Measurements from ENCODE around the gene FBXO31. TPM values are rescaled to one million over a fixed set of nuclear protein-coding genes. Genes with fewer than 3 reads are reported as not detected.

Gene FBXO31
- total and polyA plus RNA-seq, 9 of the 15 experiments (the other 6 are each of a cell fraction or from before 2014, with no cell fraction given), result 0.18 to 33.3 (median 10.9) TPM

- POLR2A ChIA-PET, result no interaction called here
- H3K9ac ChIP-seq (ENCODE audit: insufficient read depth in 1 of 2, low read depth in 2 of 2, low read length in 2 of 2), result peak overlapping the region; percentile 93 to 94
- H3K9me3 ChIP-seq (replicated peaks; ENCODE audit: control insufficient read depth, insufficient read depth, low read depth, low read length), result no peaks in the 10 kb centered on the region
- peaks cover 42% of the 10 kb centered on the region for H3K79me2 ChIP-seq (ENCODE audit: control insufficient read depth, insufficient read depth, low read length)
- peak overlapping the region; percentile 89; the same call in 1 of the 2 replicates for H3K4me3 ChIP-seq
- peaks cover 26 to 38% of the 10 kb centered on the region in 2 experiments for H3K4me1 ChIP-seq (replicated peaks in 1 of 2; ENCODE audit: control insufficient read depth in 2 of 2, insufficient read depth in 2 of 2, low read length in 2 of 2)
- BruUV-seq (replicated peaks), result no TSS peak
- no peaks in the 10 kb centered on the region for H3K27me3 ChIP-seq (ENCODE audit: control insufficient read depth in 2 of 2, insufficient read depth in 2 of 2, low read length in 2 of 2)
- H3K36me3 ChIP-seq (ENCODE audit: control insufficient read depth, insufficient read depth, low read length), result peaks cover 15% of the 10 kb centered on the region
- FAIRE-seq (no peak), DNase-seq (ENCODE audit: extremely low read depth in 1 of 4, low spot score in 3 of 4) (no peak), ATAC-seq (no peak)
- in situ Hi-C loops (cut with MboI), result no loop called here
- H3K9me1 ChIP-seq (ENCODE audit: control insufficient read depth, insufficient read depth, low read length), result no peaks in the 10 kb centered on the region
- intact Hi-C loops (cut with micrococcal nuclease), result loop anchor here (5.0 kb wide), 2 partner anchors 102 to 247 kb away; partner anchors contain the start of gene ZCCHC14
- H2AFZ ChIP-seq (ENCODE audit: low read depth, low read length), result peak overlapping the region; percentile 65
- H3K4me2 ChIP-seq (ENCODE audit: insufficient read depth, low read length), result peak overlapping the region; percentile 83
- CTCF ChIA-PET (ENCODE audit: low intra/inter-chr PET ratio), result no interaction called here
- 96% methylated on average over 12 of the region's 24 CpGs for WGBS (ENCODE audit: insufficient coverage, low coverage, missing lambda C conversion rate)
- H3K27ac ChIP-seq (ENCODE audit: extremely low read depth, low read depth, low read length), result peak overlapping the region; percentile 94
- peaks cover 25% of the 10 kb centered on the region for H4K20me1 ChIP-seq (replicated peaks; ENCODE audit: control insufficient read depth, insufficient read depth, low read length)
- TF ChIP-seq RBFOX2 (IDR thresholded peaks at IDR 0.05; ENCODE audit: low read depth, low read length), result no peak
- 0 out of 2 replicates have a peak, but pooled peaks have one; percentile 15 for TF ChIP-seq ADNP (tag; IDR thresholded peaks at IDR 0.05)
- no peak for TF ChIP-seq NFE2L1 (tag; IDR thresholded peaks at IDR 0.05; ENCODE audit: borderline replicate concordance, low read depth)
- peak; percentile 58; the same call in 1 of the 2 replicates for TF ChIP-seq ZBTB33 (CRISPR knock-in tag; IDR thresholded peaks at IDR 0.05)
- no peak for TF ChIP-seq ZNF561 (CRISPR knock-in tag; conservative IDR thresholded peaks at IDR 0.05)
- TF ChIP-seq ZNF280A (IDR thresholded peaks at IDR 0.05; ENCODE audit: low read depth, partially characterized antibody), result no peak
- peak; percentile 66; the same call in 1 of the 2 replicates for TF ChIP-seq BCOR (IDR thresholded peaks at IDR 0.05)
- no peak for TF ChIP-seq CSDE1 (IDR thresholded peaks at IDR 0.05)
- no peak for TF ChIP-seq TBL1XR1 (IDR thresholded peaks at IDR 0.05; ENCODE audit: low read length in 2 of 2)
- no peak for TF ChIP-seq PRPF4 (IDR thresholded peaks at IDR 0.05; ENCODE audit: insufficient read depth, low read depth, low read length, poor library complexity, severe bottlenecking)
- TF ChIP-seq POLR2B (IDR thresholded peaks at IDR 0.05; ENCODE audit: low read depth, partially characterized antibody), result peak; percentile 21
- no peak for TF ChIP-seq TOE1 (IDR thresholded peaks at IDR 0.05; ENCODE audit: borderline replicate concordance)
- TF ChIP-seq TOE1 (CRISPR knock-in tag; IDR thresholded peaks at IDR 0.05; ENCODE audit: borderline replicate concordance, low read depth), result no peak
- no peak for TF ChIP-seq FOSL1 (tag; conservative IDR thresholded peaks at IDR 0.05)
- no peak for TF ChIP-seq PTRF (tag; IDR thresholded peaks at IDR 0.05)
- TF ChIP-seq CREBBP (IDR thresholded peaks at IDR 0.05; ENCODE audit: low read depth, low read length), result no peak
- no peak for TF ChIP-seq ESRRB (CRISPR knock-in tag; IDR thresholded peaks at IDR 0.05; ENCODE audit: borderline replicate concordance)
- 0 out of 2 replicates have a peak, but pooled peaks have one; percentile 14 for TF ChIP-seq ZNF431 (CRISPR knock-in tag; IDR thresholded peaks at IDR 0.05)
- TF ChIP-seq ZNF121 (CRISPR knock-in tag; conservative IDR thresholded peaks at IDR 0.05), result peak; percentile 92
- no peak for TF ChIP-seq ERF (CRISPR knock-in tag; IDR thresholded peaks at IDR 0.05)
- no peak for TF ChIP-seq EP300 (IDR thresholded peaks at IDR 0.05; ENCODE audit: low read length)
Observed at GRCh38 chr16:87390641-87391323, 7.2 kb upstream of the FBXO31 start.

All from K562 (cell line).